Effector CD4-positive, alpha-beta T cell (primary cell): ENCODE results near the gene COG8.
"Not testable (repeated sequence)": the region's sequence is repeated elsewhere in the genome, so short reads cannot be mapped to it uniquely, and the experiment has no call there.

ENCODE experiments used
- DNase-seq: peaks from one replicate; pipeline ENCODE4 v3.0.0-alpha.2; 2020
- total RNA-seq: gene quantifications from one replicate; lab custom pipeline; 2026; lab: John Stamatoyannopoulos, UW

COG8 gene, protein sequence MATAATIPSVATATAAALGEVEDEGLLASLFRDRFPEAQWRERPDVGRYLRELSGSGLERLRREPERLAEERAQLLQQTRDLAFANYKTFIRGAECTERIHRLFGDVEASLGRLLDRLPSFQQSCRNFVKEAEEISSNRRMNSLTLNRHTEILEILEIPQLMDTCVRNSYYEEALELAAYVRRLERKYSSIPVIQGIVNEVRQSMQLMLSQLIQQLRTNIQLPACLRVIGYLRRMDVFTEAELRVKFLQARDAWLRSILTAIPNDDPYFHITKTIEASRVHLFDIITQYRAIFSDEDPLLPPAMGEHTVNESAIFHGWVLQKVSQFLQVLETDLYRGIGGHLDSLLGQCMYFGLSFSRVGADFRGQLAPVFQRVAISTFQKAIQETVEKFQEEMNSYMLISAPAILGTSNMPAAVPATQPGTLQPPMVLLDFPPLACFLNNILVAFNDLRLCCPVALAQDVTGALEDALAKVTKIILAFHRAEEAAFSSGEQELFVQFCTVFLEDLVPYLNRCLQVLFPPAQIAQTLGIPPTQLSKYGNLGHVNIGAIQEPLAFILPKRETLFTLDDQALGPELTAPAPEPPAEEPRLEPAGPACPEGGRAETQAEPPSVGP
- total RNA-seq, result 28.5 reads per million, percentile 55 among the genes with 10 or more reads in this experiment

DNA sequence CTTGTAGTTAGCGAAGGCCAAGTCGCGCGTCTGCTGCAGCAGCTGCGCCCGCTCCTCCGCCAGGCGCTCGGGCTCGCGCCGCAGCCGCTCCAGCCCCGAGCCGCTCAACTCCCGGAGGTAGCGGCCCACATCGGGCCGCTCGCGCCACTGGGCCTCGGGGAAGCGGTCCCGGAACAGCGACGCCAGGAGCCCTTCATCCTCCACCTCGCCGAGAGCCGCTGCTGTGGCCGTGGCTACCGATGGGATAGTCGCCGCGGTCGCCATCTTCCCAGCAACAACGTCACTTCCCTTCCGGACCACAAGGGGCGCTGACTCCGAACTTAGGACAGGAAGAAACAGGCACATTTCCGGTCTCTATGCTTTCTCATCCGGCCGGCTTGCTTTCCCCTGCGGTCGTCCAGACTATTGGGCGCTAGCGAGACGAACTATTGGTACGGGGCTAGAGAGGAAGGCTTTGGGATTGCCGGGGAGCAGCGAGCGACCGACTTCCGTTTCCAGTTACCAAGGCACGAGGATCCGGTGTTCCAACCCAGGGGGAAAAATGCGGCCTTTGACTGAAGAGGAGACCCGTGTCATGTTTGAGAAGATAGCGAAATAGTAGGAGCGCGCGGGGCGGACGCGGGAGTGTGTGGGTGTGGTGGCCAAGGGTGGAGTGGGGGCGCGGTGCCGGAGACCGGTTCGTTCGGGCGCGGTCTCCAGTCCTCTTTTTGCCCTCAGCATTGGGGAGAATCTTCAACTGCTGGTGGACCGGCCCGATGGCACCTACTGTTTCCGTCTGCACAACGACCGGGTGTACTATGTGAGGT, at the start of gene COG8, which contains the start of gene NIP7:
Gene COG8, minus strand, starts transcription at position 276 of the 806 bp plus-strand sequence. Its CDS starts 12 bp downstream, at position 264.
Gene NIP7, plus strand, starts transcription at position 484 of the 806 bp plus-strand sequence. Its CDS starts 58 bp downstream, at position 542.
- DNase-seq, result peak; percentile 87

DNA sequence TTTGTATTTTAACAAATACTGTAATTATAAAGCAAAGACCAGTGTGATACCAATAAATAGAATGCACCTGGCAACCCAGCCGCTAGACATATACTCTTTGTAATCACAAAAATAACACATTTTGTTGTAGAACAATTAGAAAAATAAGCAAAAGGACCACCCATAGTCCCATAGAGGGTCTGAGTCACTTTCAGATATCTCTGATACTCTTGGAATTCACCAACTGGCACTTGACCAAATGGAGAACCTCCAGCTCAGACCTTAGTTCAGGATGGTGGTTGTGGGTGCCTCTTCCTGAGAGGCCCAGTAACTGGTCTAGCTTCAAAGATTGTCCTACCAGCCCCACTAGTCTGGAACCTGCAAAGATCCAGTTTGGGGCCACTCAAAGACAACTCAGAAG, 47.2 kb upstream of the COG8 start:
- no peak for DNase-seq

DNA sequence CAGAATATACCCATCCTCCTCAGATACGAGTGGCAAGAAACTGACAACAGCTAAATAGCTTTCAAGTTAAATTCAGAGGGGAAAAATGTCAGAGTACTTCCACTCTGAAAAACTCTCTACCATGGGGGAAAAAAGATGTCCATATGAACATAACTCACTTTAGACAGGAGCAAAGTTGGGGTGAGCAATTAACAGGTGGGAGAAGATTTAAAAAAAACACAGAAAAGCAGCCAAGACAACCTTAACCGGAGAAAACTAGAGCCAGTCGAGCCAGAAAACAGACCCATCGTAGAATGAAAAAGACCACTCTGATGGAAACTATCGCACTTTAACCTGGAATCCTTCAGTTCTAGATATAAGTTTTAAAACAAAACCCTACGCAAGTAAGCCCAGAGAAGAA, 45.6 kb upstream of the COG8 start:
- DNase-seq, result no peak

DNA sequence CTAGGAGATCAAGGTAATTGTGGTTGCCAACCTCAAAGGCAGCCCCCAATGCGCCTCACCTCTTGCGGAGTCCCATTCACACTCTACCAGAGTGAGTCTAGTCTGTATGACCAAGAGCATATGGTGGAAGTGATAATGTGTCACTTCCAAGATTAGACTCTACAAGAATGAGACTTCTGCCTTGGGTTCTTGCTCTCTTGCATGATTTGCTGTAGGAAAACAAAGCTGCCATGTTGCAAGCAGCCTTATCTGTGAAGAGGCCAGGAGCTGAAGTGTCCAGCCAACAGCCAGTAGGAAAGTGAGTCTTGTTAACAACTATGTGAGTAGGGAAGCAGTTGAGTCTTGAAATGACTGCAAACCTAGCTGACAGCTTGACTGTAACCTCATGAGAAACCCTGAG, 43.1 kb upstream of the COG8 start:
- no peak for DNase-seq

DNA sequence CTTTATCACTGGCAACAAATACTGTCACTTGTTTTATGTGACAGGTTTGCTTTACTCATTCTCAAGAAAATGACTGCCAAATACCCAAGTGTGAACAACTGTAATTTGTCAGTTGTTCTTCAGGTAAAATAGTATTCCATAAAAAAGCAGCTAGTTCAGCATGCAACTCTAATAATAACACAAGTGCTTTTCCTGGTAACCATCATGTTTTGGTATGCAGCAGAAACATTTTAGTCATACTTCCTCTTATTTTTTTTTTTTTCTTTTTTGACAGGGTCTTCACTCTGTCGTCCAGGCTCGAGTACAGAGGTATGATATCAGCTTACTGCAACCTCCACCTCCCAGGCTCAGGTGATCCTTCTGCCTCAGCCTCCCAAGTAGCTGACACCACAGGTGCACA, 41.9 kb upstream of the COG8 start:
- no peak for DNase-seq

DNA sequence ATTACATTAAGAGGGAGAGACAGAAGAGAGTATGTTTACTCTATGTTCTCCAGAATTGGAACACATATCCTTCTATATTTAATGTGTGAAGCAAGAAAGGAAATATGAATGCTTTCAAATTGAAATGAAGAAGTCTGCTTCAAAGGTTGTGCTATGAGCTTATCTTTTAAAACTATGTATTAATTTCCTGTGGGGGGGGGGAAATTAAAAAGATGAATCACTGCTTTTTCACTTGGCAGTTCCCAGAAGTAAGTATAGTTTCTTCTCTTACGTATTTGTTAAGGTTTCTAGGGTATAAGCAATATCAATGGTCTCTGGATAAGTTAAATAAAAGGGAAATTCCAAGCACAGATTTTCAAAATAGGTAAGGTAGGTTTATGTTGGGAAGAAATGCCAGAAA, 39.4 kb upstream of the COG8 start:
- DNase-seq, result no peak

DNA sequence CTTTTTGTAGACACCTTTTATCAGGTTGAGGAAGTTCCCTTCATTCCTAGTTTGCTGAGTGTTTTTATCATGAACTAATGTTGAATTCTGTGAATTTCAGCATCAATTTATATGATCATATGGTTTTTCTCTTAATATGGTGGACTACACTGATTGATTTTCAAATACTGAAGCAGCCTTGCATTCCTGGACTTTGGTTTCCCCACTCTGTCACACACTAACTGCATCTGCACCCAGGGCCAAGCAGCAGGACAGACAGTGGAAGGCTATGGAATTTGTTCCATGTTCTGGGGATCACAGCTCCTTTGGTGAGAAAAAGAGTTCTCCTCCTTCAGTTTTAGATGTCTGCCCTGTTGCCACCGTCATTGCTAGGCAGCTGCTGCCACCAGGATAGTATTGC, 38.7 kb upstream of the COG8 start:
- no peak for DNase-seq

DNA sequence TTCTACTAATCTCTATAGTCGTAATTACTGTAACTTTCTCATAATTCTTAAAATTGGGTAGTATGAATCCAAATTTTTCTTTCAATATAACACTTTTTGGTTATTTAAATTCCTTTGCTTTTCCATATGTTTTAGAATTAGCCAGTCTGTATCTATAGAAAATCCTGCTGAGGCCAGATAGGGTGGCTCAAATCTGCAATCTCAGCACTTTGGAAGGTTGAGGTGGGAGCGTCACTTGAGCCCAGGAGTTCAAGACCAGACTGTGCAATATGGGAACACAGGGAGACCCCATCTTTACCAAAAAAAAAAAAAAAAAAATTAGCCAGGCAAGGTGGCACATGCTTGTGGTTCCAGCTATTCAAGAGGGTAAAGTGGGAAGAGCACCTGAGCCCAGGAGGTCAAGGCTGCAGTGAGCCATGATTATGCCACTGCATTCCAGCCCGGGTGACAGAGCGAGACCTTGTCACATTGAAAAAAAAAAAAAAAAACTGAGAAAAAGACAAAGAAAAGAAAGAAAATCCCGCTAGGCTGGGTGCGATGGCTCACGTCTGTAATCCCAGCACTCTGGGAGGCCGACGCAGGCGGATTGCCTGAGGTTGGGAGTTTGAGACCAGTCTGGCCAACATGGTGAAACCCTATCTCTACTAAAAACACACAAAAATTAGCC, 37.2 kb upstream of the COG8 start:
- no peak for DNase-seq

DNA sequence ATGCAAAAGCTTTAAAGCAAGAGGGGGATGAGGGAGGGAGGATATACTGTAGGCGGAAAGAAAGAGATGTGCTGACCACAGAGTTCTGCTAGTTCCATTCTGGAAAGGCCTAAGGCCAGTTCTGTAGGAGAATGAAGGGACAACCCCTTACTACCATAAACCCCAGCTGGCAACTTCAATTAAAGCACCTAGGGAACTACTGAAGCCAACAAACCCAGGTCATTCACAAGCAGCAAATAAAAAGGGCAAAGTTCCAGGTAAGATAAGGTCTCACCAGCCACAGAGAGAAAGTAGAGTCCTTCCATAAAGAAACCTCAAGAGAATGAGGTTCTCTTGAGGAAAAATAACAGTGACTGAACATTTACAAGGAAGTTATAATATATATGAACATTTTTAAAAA, 33.7 kb upstream of the COG8 start:
- no peak for DNase-seq

DNA sequence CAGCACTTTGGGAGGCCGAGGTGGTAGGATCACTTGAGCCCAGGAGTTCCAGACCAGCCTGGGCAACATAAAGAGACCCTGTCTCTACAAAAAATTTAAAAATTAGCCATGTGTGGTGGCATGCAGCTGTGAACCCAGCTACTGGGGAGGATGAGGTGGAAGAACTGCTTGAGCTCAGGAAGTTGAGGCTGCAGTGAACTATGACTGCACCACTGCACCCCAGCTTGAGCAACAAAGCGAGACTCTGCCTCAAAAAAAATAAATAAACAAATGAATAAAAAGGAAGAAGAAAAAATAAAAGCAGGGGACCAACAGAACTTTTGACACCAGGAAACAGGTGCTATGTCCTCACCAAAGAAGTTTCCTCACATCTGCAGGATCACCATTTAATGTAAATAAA, 32.2 kb upstream of the COG8 start:
- DNase-seq, result no peak

DNA sequence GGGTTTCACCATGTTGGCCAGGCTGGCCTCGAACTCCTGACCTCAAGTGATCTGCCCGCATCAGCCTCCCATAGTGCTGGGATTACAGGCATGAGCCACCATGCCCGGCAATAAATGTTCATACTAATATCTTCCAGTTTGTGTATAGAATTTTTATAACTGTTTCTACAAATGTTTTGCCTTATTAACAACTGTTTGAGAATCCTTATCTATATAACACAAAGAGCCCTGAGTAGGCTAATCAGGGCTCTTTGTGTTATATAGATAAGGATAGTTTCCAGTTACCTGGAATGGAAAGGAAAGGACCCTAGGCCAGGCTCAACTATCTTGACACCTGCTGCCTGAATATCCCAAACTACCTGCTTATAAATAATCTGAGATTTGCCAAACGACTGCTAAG, 29.5 kb upstream of the COG8 start:
- DNase-seq, result no peak

DNA sequence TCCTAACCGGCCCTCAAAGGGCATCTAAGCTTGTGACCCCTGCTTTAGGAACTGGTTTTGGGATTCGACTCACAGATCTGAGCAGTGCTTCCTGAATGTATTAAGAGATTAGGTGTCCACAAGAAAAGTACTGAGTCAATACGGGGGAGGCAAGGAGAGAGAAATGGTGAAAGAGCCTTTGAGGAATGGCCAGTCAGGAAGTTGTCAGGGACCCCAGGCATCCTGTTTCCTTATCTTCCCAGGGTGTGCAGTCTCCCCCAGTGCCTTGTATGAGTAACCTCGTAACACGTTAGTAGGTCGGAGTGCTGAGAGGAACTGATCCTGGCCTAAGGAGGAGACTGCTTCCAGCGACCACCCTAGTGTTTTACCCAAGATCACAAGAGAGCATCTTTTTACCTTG, 28.6 kb upstream of the COG8 start:
- no peak for DNase-seq

DNA sequence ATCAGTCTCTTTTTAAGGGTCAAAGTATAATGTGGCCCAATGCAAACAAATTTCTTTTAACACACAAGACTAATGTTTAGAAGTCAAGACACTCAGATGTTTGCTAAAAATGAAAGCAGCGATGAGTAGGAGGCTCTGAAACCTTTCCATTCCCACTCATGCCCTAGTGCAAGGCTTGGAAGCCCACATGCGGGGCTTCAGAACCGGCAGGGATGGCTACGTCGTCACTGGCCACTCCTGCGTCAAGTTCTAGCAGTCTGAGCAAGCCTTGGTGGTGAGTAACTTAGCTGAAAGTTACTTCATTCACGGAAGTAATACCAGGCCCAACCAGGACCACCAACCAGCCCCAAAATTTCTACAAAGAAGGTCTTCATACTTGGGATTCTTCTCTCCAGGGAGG, 27.1 kb upstream of the COG8 start:
- DNase-seq, result no peak

DNA sequence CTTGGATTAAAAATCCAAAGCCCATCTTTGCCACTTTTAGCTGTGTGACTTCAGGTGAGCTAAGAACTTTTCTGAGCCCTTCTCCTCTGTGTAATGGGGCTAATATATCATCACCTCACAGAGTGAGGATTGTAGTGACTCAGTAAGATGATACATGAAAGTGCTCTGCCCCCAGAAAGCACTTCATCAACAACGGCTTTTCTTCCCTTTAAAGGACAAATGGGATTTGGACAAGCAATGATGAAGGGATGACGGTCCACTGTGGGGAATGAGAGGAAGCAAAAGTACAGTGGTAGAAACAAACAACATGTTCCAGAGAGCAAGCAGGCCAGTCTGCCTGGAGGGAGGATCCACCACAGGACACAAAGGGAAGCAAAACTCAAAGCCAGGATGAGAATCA, 26.5 kb upstream of the COG8 start:
- no peak for DNase-seq

DNA sequence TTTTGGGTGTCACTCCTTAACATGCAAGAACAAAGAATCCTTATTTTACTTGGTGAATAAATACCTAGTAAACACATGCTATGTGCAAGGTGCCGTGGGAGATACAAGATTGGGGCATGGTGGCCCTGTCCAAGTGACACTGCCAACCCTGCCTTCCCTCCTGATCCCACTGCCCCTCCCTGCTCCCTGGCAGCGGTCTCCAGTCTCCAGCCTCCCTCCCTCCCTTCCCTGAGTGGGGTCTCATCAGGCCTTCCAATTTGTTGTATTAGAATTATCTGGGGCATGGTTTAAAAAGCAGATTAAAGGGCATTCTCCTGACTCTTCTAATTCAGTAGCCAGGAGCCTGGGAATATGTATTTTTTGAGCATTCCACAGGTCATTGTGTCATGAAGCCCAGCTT, 24.7 kb upstream of the COG8 start:
- no peak for DNase-seq

DNA sequence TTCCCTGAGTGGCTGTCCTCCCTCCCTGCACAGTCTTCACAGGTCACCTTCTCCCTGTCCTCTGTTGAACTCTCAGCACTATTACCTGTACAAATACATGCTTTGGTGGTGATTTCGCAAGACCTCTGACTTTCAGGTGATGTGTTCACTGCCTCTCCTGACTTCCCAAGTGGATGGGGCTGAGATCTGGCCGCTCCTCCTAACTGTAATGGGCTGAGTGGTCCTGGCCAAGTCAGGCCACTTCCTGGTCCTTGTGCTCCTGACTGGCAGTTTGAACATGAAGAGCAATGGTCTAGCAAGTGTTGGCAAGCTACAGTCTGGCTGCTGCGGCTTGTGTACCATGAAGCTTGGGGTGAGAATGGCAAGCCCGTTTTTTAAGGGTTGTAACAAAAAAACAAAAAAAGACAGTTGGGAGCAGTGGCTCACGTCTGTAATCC, 23.9 kb upstream of the COG8 start:
- no peak for DNase-seq

DNA sequence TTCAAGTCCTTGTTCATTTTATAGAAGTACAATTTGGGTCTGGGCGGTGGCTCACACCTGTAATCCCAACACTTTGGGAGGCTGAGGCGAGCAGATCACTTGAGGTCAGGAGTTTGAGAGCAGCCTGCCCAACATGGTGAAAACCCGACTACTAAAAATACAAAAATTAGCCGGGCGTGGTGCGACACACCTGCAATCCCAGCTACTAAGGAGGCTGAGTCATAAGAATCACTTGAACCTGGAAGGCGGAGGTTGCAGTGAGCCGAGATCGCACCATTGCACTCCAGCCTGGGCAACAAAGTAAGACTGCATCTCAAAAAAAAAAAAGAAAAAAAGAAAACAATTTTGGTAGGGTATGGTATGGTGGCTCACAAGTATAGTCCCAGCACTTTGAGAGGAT, 20.7 kb upstream of the COG8 start:
- not testable (repeated sequence) for DNase-seq

DNA sequence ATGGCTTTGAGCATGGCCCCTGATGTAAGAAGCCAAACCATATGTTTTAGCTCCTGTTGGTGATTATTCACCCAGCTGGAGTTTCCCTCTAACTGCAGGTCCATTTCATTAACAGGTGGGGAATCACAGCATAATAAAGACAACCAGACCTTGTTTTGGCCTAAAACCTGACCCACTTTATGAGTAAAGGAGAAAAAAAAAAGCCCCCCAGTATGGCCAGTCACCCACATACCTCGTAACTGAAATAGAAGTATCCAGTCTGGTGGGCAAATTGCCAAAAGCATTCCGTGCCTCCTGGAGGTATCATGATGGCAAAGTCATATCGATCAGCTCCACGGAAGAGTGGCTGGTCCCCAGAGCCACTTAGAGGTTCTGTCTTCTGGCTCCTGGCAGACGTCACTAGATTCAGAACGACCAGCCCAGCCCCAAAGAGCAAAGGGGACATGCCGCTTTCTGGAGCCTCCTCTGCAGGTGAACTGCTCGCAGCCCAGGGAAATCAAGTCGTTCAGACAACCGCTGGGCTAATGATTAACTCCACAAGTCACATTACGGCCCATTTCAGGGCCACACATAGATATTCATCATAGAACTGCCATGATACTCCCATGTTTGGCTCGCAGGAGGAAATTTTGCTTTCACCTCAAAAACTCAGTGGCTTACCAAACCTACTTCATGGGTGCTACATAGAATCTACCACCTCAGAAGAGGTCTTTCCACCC, 12.1 kb upstream of the COG8 start, which contains the start of gene TMED6:
Gene TMED6, minus strand, starts transcription at position 478 of the 719 bp plus-strand sequence. Its CDS starts 33 bp downstream, at position 445.
- no peak for DNase-seq

DNA sequence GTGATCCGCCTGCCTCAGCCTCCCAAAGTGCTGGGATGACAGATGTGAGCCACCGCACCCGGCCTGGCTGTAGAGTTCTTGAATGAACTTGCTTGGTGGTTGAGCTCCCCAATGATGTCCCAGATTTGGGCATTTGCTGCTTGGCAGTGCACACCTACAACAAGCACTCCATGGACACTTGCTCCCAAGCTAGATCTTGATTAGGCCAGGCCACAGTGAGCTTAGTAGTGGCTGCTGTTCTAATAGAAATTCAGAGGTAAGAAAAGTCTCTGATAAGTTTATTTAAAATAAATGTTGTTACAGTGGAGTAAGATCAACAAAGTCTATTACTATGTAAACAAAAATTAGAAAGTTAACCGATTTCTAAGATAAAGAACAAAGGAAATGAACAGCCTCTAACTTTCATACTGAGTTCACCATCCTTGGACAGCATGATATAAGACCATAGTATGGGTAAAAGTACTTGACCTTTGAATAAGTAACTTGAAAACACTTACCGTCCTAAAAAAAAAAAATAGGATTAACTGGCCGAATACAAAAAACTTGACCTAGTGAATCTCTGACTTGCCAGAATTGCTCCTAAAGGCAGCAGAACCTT, 11.3 kb upstream of the COG8 start:
- DNase-seq, result no peak

DNA sequence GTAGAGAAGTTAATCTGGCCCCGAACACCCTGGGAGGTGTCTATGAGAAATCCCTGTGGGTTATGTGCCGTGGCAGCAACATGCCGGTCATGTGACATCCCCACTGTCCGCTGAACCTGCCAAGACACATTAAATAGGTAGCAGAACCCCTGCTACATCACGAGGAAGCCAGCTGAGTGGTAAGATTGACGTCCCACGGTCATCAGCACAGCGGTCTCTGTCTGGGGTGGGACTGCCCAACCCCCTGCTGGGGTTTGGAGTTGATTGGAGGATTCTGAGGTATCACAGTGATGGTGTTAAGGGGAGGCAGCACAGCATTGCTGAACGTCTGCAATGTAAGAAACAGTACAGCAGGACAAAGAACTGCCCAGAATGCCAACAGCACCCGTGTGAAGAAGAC, 10.2 kb upstream of the COG8 start:
- no peak for DNase-seq

DNA sequence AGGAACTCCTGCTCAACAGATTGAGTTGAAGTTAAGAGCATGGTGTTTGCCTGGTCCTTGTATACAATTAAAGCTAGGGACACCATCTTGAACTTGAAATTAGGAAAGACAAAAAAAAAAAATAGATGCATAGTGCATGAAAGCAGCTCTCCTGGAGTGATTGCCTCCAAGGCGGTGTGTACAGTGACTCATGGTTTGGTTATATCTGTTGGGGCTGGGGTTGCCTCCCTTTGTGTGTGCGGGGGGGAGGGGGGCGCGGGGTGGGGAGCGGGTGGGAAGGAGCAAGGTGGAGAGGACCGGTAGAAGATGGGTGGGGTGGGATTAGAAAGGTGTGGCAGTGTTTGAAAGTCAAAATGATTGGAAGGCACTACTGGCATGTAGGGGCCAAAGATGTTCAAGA, 8.9 kb upstream of the COG8 start:
- no peak for DNase-seq

DNA sequence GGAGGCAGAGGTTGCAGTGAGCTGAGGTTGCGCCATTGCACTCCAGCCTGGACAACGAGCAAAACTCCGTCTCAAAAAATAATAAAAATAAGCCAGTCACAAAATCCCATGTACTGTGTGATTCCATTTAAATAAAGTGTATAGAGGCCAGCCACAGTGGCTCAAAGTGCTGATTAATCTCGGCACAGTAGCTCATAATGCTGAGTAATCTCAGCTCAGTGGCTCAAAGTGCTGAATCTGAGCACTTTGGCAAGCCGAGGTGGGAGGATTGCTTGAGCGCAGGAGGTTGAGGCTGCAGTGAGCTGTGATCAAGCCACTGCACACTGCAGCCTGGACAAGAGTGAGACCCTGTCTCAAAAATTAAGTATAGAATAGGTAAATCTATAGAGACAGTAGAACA, 7.3 kb upstream of the COG8 start:
- no peak for DNase-seq
